Measurements from ENCODE around the gene F11R. TPM values are rescaled to one million over a fixed set of nuclear protein-coding genes. Genes with fewer than 3 reads are reported as not detected.

The F11R gene
- total and polyA plus RNA-seq, 4 donors, result 2.4 to 26.0 (median 14.9) TPM

DNA sequence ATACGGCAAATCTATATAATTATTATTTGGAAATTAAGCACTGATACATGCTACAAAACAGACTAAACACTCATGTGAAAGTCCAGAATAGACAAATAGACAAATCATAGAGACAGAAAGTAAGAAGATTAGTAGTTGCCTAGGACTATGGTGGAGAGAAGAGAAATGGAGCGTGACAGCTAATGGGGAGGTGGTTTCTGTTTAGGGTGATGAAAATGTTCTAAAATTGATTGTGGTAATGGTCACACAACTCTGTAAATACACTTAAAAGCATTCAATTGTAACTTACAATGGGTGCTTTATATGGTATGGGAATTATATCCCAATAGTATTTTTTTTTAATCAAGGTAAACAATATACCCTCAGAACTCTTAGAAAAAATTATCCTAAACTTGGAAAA, 45.9 kb downstream of the F11R start:
- intact Hi-C loops (cut with DNase I), result no loop called here
- ATAC-seq (ENCODE audit: low FRiP score) (no peak), DNase-seq (no peak)
- Histone ChIP-seq H3K27ac (ENCODE audit: low read depth in 1 of 2, low read length in 2 of 2) (no peak overlapping the region), H3K4me1 (ENCODE audit: control insufficient read depth in 1 of 2, insufficient read depth in 2 of 2, low read length in 2 of 2) (no peaks in the 10 kb centered on the region), H3K4me3 (ENCODE audit: low read length in 2 of 2) (no peak overlapping the region), H3K27me3 (ENCODE audit: control insufficient read depth in 1 of 2, insufficient read depth in 2 of 2, low read length in 1 of 2) (no peaks in the 10 kb centered on the region), H3K9me3 (ENCODE audit: control insufficient read depth, low read length) (no peaks in the 10 kb centered on the region), H3K36me3 (ENCODE audit: control insufficient read depth in 1 of 2, insufficient read depth in 2 of 2, low read length in 1 of 2) (no peaks in the 10 kb centered on the region)
- WGBS, 2 donors, result 85 to 92% methylated on average over 2 of the region's 2 CpGs

- DNase-seq, result no peak
- no peaks in the 10 kb centered on the region for H3K27me3 ChIP-seq (ENCODE audit: control insufficient read depth in 1 of 2, insufficient read depth in 2 of 2, low read length in 1 of 2)
- H3K4me1 ChIP-seq (ENCODE audit: control insufficient read depth in 1 of 2, insufficient read depth in 2 of 2, low read length in 2 of 2), result no peaks in the 10 kb centered on the region
- H3K4me3 ChIP-seq (ENCODE audit: low read length in 2 of 2), result no peak overlapping the region
- ATAC-seq (ENCODE audit: low FRiP score), result no peak
- H3K36me3 ChIP-seq (ENCODE audit: control insufficient read depth in 1 of 2, insufficient read depth in 2 of 2, low read length in 1 of 2), result no peaks in the 10 kb centered on the region
- no peaks in the 10 kb centered on the region for H3K9me3 ChIP-seq (ENCODE audit: control insufficient read depth, low read length)
- intact Hi-C loops (cut with DNase I), result no loop called here
- no peak overlapping the region for H3K27ac ChIP-seq (ENCODE audit: low read depth in 1 of 2, low read length in 2 of 2)
- 85 to 87% methylated on average over 4 of the region's 4 CpGs for WGBS, 2 donors
Measured at GRCh38 chr1:160973491-160973890, 47.5 kb downstream of the F11R start.

DNA sequence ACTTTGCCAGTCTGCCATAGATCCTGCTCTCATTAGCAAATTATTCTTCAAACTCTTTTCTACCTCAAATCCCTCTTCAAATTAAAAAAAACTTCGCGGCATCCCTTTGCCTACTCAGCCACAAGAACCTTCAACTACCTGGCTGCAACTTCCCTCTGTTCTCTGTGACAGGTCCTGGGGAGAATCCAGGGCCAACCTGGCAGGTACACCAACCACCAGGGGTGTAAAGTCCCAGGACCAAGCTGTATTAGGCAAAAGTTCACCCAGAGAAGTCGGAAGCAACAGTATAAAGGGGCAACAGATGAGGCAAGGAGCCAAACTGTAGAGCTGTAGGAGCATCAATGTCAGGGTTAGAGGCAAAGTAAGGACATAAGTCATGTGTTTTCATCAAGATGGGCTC, 48.0 kb downstream of the F11R start:
- Histone ChIP-seq H3K9me3 (ENCODE audit: control insufficient read depth, low read length) (no peaks in the 10 kb centered on the region), H3K4me1 (ENCODE audit: control insufficient read depth in 1 of 2, insufficient read depth in 2 of 2, low read length in 2 of 2) (no peaks in the 10 kb centered on the region), H3K4me3 (ENCODE audit: low read length in 2 of 2) (no peak overlapping the region), H3K27me3 (ENCODE audit: control insufficient read depth in 1 of 2, insufficient read depth in 2 of 2, low read length in 1 of 2) (no peaks in the 10 kb centered on the region), H3K27ac (ENCODE audit: low read depth in 1 of 2, low read length in 2 of 2) (no peak overlapping the region), H3K36me3 (ENCODE audit: control insufficient read depth in 1 of 2, insufficient read depth in 2 of 2, low read length in 1 of 2) (no peaks in the 10 kb centered on the region)
- intact Hi-C loops (cut with DNase I), result no loop called here
- no peak for ATAC-seq (ENCODE audit: low FRiP score)
- WGBS, 2 donors, result 44 to 52% methylated on average over 3 of the region's 3 CpGs
- no peak for DNase-seq

DNA sequence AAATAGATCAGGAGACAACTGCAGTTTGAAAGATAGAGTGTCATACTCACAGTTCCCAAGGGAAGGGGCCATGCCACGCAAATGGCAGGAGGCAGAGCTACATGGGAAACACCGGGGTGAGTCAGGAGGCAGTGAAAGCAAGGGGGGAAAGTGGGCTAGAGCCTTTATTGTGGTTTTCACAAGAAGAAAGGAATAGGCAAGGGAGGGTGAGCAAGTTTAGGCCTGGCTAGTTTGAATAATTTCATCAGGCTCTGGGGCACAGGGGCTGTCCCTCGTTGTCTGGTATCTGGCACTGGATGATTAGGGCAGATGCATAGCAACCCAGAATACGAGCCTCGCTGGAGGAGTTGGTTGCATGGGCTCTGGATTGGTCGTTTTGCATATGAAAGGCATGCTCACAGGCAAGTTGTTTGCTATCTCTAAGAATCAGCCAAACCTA, 49.3 kb downstream of the F11R start:
- H3K9me3 ChIP-seq (ENCODE audit: control insufficient read depth, low read length), result no peaks in the 10 kb centered on the region
- no peak for DNase-seq
- H3K36me3 ChIP-seq (ENCODE audit: control insufficient read depth in 1 of 2, insufficient read depth in 2 of 2, low read length in 1 of 2), result no peaks in the 10 kb centered on the region
- no peak overlapping the region for H3K27ac ChIP-seq (ENCODE audit: low read depth in 1 of 2, low read length in 2 of 2)
- WGBS, 2 donors, result 18 to 26% methylated on average over 6 of the region's 6 CpGs
- H3K27me3 ChIP-seq (ENCODE audit: control insufficient read depth in 1 of 2, insufficient read depth in 2 of 2, low read length in 1 of 2), result no peaks in the 10 kb centered on the region
- intact Hi-C loops (cut with DNase I), result no loop called here
- H3K4me3 ChIP-seq (ENCODE audit: low read length in 2 of 2), result no peak overlapping the region
- ATAC-seq (ENCODE audit: low FRiP score), result no peak
- H3K4me1 ChIP-seq (ENCODE audit: control insufficient read depth in 1 of 2, insufficient read depth in 2 of 2, low read length in 2 of 2), result no peaks in the 10 kb centered on the region

- intact Hi-C loops (cut with DNase I), result no loop called here
- 34 to 50% methylated on average over 4 of the region's 4 CpGs for WGBS, 2 donors
- no peak for ATAC-seq (ENCODE audit: low FRiP score)
Measured at GRCh38 chr1:160963521-160963920, 57.4 kb downstream of the F11R start.

DNA sequence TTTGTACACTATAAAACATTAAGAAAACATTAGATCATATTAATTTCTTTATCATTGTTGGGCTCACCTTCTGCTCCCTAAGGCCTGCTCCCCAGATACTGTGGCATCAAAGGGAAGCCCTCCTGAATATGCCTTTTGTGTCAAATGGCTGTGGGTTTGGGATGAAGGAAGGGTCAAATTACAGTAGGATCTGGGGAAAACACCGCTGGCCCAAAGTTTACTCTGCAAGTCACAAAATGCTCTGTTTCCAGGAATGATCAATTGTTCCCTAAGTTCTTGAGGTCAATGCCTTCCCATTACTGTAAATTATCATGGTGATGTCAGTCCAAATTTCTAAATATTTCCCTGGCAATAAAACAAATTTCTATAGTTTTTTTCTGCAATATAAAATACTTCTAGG, 59.5 kb downstream of the F11R start:
- H3K4me3 ChIP-seq (ENCODE audit: low read length in 2 of 2), result no peak overlapping the region
- no peaks in the 10 kb centered on the region for H3K36me3 ChIP-seq (ENCODE audit: control insufficient read depth in 1 of 2, insufficient read depth in 2 of 2, low read length in 1 of 2)
- no peak overlapping the region for H3K27ac ChIP-seq (ENCODE audit: low read depth in 1 of 2, low read length in 2 of 2)
- no peaks in the 10 kb centered on the region for H3K27me3 ChIP-seq (ENCODE audit: control insufficient read depth in 1 of 2, insufficient read depth in 2 of 2, low read length in 1 of 2)
- DNase-seq (no peak), ATAC-seq (ENCODE audit: low FRiP score) (no peak)
- no peaks in the 10 kb centered on the region for H3K9me3 ChIP-seq (ENCODE audit: control insufficient read depth, low read length)
- H3K4me1 ChIP-seq (ENCODE audit: control insufficient read depth in 1 of 2, insufficient read depth in 2 of 2, low read length in 2 of 2), result no peaks in the 10 kb centered on the region
- 75 to 76% methylated on average over 1 of the region's 1 CpG for WGBS, 2 donors
- intact Hi-C loops (cut with DNase I), result no loop called here

More at GRCh38 chr1:160963521-160963920, 57.4 kb downstream of the F11R start:
- Histone ChIP-seq H3K27me3 (ENCODE audit: control insufficient read depth in 1 of 2, insufficient read depth in 2 of 2, low read length in 1 of 2) (no peaks in the 10 kb centered on the region), H3K9me3 (ENCODE audit: control insufficient read depth, low read length) (no peaks in the 10 kb centered on the region), H3K4me1 (ENCODE audit: control insufficient read depth in 1 of 2, insufficient read depth in 2 of 2, low read length in 2 of 2) (no peaks in the 10 kb centered on the region), H3K27ac (ENCODE audit: low read depth in 1 of 2, low read length in 2 of 2) (no peak overlapping the region), H3K4me3 (ENCODE audit: low read length in 2 of 2) (no peak overlapping the region), H3K36me3 (ENCODE audit: control insufficient read depth in 1 of 2, insufficient read depth in 2 of 2, low read length in 1 of 2) (no peaks in the 10 kb centered on the region)
- no peak for DNase-seq

- Histone ChIP-seq H3K4me1 (ENCODE audit: control insufficient read depth in 1 of 2, insufficient read depth in 2 of 2, low read length in 2 of 2) (no peaks in the 10 kb centered on the region), H3K27me3 (ENCODE audit: control insufficient read depth in 1 of 2, insufficient read depth in 2 of 2, low read length in 1 of 2) (no peaks in the 10 kb centered on the region), H3K36me3 (ENCODE audit: control insufficient read depth in 1 of 2, insufficient read depth in 2 of 2, low read length in 1 of 2) (no peaks in the 10 kb centered on the region), H3K4me3 (ENCODE audit: low read length in 2 of 2) (no peak overlapping the region), H3K9me3 (ENCODE audit: control insufficient read depth, low read length) (no peaks in the 10 kb centered on the region), H3K27ac (ENCODE audit: low read depth in 1 of 2, low read length in 2 of 2) (no peak overlapping the region)
- 55% methylated on average over 4 of the region's 4 CpGs for WGBS, 2 donors
- intact Hi-C loops (cut with DNase I), result loop anchor here in 1 of 2 donors (10.0 kb wide), 1 partner anchor 232 kb away; no protein-coding TSS in a partner anchor
- no peak for ATAC-seq (ENCODE audit: low FRiP score)
- DNase-seq, result no peak
Measured at GRCh38 chr1:160956966-160957365, 64.0 kb downstream of the F11R start.

DNA sequence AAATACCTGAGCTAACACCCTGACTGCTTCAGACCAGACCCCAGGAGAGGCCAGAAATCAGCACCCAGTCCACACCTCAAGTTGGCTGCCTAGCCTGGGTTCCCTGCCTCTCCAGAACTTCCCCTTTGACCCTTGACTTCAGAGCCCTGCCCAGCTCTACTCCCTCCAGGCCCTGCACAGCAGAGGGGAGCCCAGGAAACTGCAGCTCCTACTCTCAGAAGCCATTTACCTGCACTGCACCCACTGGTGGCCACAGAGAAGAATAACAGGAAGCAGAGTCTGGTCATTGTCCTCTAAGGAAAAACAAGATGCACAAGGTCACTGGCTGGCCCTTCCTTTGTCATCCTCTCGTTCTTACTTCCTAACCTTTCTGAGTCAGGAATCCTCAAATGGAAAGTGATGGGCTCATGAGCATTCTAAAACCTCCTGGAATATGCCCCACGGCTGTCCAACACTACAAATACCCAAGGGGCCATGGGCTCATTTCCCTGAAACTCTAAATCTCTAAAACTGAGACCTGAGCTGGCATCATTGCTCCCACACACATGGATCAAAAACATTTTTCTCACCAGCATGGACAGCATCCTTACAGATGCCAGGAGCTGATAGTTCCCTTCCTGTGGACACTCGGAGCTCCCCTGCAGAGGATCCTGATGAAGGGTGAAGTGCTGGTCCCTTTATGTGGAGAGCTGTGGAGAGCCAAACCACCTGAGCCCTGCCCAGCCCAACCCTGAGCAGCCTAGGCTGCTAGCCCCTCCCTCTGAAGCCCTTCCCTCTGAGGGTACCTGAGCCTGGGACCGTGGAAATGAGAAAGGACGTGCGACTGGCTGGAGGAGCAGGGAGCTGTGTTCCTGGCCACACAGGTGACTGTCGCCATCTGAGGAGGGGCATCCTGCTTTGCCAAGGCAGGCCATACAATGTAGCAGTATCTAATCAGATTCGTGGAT, 66.5 kb downstream of the F11R start, which contains the start of gene ITLN2:
Gene ITLN2 (minus strand): TSS at position 652 of the 947 bp plus-strand sequence. CDS start 68 bp downstream, at position 584.
- H3K27me3 ChIP-seq (ENCODE audit: control insufficient read depth in 1 of 2, insufficient read depth in 2 of 2, low read length in 1 of 2), result no peaks in the 10 kb centered on the region
- no peaks in the 10 kb centered on the region for H3K4me1 ChIP-seq (ENCODE audit: control insufficient read depth in 1 of 2, insufficient read depth in 2 of 2, low read length in 2 of 2)
- 87 to 89% methylated on average over 8 of the region's 8 CpGs for WGBS, 2 donors
- H3K27ac ChIP-seq (ENCODE audit: low read depth in 1 of 2, low read length in 2 of 2), result no peak within 1 kb of the TSS
- no peak within 1 kb of the TSS for H3K4me3 ChIP-seq (ENCODE audit: low read length in 2 of 2)
- H3K36me3 ChIP-seq (ENCODE audit: control insufficient read depth in 1 of 2, insufficient read depth in 2 of 2, low read length in 1 of 2), result no peaks in the 10 kb centered on the region
- no peak for DNase-seq
- H3K9me3 ChIP-seq (ENCODE audit: control insufficient read depth, low read length), result no peaks in the 10 kb centered on the region
- no peak for ATAC-seq (ENCODE audit: low FRiP score)
- intact Hi-C loops (cut with DNase I), result loop anchor here in 1 of 2 donors (10.0 kb wide), 1 partner anchor 230 kb away; no protein-coding TSS in a partner anchor

- Histone ChIP-seq H3K27ac (ENCODE audit: low read depth in 1 of 2, low read length in 2 of 2) (no peak overlapping the region), H3K36me3 (ENCODE audit: control insufficient read depth in 1 of 2, insufficient read depth in 2 of 2, low read length in 1 of 2) (no peaks in the 10 kb centered on the region), H3K27me3 (ENCODE audit: control insufficient read depth in 1 of 2, insufficient read depth in 2 of 2, low read length in 1 of 2) (no peaks in the 10 kb centered on the region), H3K4me1 (ENCODE audit: control insufficient read depth in 1 of 2, insufficient read depth in 2 of 2, low read length in 2 of 2) (no peaks in the 10 kb centered on the region), H3K4me3 (ENCODE audit: low read length in 2 of 2) (no peak overlapping the region), H3K9me3 (ENCODE audit: control insufficient read depth, low read length) (no peaks in the 10 kb centered on the region)
- 64 to 69% methylated on average over 3 of the region's 3 CpGs for WGBS, 2 donors
- intact Hi-C loops (cut with DNase I), result loop anchor here in 1 of 2 donors (10.0 kb wide), 1 partner anchor 228 kb away; no protein-coding TSS in a partner anchor
- no peak for DNase-seq
- peak; percentile 34 for ATAC-seq (ENCODE audit: low FRiP score)
Measured at GRCh38 chr1:160953030-160953429, 67.9 kb downstream of the F11R start.

Data from aorta (tissue), 5 donors.